ENCODE measurements around the gene PRKG2. TPM values are rescaled to one million over a fixed set of nuclear protein-coding genes. Genes with fewer than 3 reads are reported as not detected.

PRKG2 gene
- total and polyA plus RNA-seq, 10 of the 15 experiments (the other 5 are each of a cell fraction or from before 2014, with no cell fraction given): not detected

DNA sequence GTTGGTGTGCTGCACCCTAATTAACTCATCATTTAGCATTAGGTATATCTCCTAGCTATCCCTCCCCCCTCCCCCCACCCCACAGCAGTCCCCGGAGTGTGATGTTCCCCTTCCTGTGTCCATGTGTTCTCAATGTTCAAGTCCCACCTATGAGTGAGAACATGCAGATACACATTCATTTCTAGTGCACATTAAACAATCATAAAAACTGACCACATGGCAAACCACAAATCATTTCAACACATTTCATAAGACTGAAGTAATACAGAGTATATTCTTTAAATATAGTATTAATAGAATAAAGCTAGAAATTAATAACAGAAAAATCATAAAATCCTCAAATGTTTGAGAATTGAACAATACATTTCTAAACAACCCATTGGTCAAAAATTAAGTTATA lies 34.1 kb downstream of the PRKG2 start:
- H3K4me3 ChIP-seq: no peak overlapping the region
- BruUV-seq (replicated peaks): no TSS peak
- RAD21 ChIA-PET (ENCODE audit: unreplicated experiment): no interaction called here
- no peaks in the 10 kb centered on the region for H3K27me3 ChIP-seq (replicated peaks in 1 of 2; ENCODE audit: control insufficient read depth in 2 of 2, insufficient read depth in 2 of 2, low read length in 1 of 2)
- intact Hi-C loops (cut with micrococcal nuclease; ENCODE audit: unreplicated experiment): no loop called here
- no peaks in the 10 kb centered on the region for H3K9me3 ChIP-seq (replicated peaks; ENCODE audit: control insufficient read depth, insufficient read depth, low read length)
- no CpG with 5 or more reads among the region's 1 CpG for WGBS (ENCODE audit: insufficient coverage, insufficient replicate concordance, low lambda C conversion rate, missing lambda C conversion rate)
- FAIRE-seq: no peak
- SMC1A ChIA-PET (ENCODE audit: uncharacterized antibody, unreplicated experiment): no interaction called here
- H4K20me1 ChIP-seq (ENCODE audit: control insufficient read depth, insufficient read depth): no peaks in the 10 kb centered on the region
- H3K27ac ChIP-seq (ENCODE audit: control insufficient read depth, insufficient read depth): no peak overlapping the region
- CTCF ChIA-PET: no interaction called here
- no peak overlapping the region for H3K4me2 ChIP-seq (ENCODE audit: control insufficient read depth, insufficient read depth)
- H3K4me1 ChIP-seq (ENCODE audit: control insufficient read depth, insufficient read depth, low read length): no peaks in the 10 kb centered on the region
- no peak for ATAC-seq
- H2AFZ ChIP-seq (ENCODE audit: control insufficient read depth, low read depth, low read length): no peak overlapping the region
- H3K36me3 ChIP-seq (ENCODE audit: control insufficient read depth in 2 of 2, insufficient read depth in 2 of 2, low read length in 1 of 2): no peaks in the 10 kb centered on the region
- POLR2A ChIA-PET: no interaction called here
- H3K79me2 ChIP-seq (ENCODE audit: control insufficient read depth, insufficient read depth, low read length): no peaks in the 10 kb centered on the region
- in situ Hi-C loops (cut with MboI): no loop called here
- H3K9ac ChIP-seq (ENCODE audit: control insufficient read depth, insufficient read depth, low read length): no peak overlapping the region
- DNase-seq (ENCODE audit: low read depth, low spot score): no peak
- TF ChIP-seq MEF2B (IDR thresholded peaks at IDR 0.05; ENCODE audit: partially characterized antibody, poor library complexity, severe bottlenecking) (no peak), SMAD1 (IDR thresholded peaks at IDR 0.05; ENCODE audit: low read depth, partially characterized antibody) (no peak), NKRF (conservative IDR thresholded peaks at IDR 0.05) (no peak), TCF3 (IDR thresholded peaks at IDR 0.05; ENCODE audit: borderline replicate concordance, insufficient read depth, low read depth, low read length) (no peak), MAX (IDR thresholded peaks at IDR 0.05; ENCODE audit: low read depth, low read length) (no peak), NRF1 (conservative IDR thresholded peaks at IDR 0.05; ENCODE audit: low read depth, low read length) (no peak), ATF7 (IDR thresholded peaks at IDR 0.05; ENCODE audit: low read depth) (no peak), IRF4 (IDR thresholded peaks at IDR 0.05; ENCODE audit: low read depth, low read length) (no peak), POU2F2 (IDR thresholded peaks at IDR 0.05; ENCODE audit: borderline replicate concordance, low read depth, low read length) (no peak), POLR2A (IDR thresholded peaks at IDR 0.05; ENCODE audit: low read depth, low read length) (no peak)
- TF ChIP-seq, protein P1, sequence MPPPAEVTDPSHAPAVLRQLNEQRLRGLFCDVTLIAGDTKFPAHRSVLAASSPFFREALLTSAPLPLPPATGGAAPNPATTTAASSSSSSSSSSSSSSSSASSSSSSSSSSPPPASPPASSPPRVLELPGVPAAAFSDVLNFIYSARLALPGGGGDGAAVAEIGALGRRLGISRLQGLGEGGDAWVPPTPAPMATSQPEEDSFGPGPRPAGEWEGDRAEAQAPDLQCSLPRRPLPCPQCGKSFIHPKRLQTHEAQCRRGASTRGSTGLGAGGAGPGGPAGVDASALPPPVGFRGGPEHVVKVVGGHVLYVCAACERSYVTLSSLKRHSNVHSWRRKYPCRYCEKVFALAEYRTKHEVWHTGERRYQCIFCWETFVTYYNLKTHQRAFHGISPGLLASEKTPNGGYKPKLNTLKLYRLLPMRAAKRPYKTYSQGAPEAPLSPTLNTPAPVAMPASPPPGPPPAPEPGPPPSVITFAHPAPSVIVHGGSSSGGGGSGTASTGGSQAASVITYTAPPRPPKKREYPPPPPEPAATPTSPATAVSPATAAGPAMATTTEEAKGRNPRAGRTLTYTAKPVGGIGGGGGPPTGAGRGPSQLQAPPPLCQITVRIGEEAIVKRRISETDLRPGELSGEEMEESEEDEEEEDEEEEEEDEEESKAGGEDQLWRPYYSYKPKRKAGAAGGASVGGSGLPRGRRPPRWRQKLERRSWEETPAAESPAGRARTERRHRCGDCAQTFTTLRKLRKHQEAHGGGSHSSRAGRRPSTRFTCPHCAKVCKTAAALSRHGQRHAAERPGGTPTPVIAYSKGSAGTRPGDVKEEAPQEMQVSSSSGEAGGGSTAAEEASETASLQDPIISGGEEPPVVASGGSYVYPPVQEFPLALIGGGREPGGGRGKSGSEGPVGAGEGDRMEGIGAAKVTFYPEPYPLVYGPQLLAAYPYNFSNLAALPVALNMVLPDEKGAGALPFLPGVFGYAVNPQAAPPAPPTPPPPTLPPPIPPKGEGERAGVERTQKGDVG (CRISPR knock-in tag; IDR thresholded peaks at IDR 0.05): no peak
- TF ChIP-seq, protein P2, sequence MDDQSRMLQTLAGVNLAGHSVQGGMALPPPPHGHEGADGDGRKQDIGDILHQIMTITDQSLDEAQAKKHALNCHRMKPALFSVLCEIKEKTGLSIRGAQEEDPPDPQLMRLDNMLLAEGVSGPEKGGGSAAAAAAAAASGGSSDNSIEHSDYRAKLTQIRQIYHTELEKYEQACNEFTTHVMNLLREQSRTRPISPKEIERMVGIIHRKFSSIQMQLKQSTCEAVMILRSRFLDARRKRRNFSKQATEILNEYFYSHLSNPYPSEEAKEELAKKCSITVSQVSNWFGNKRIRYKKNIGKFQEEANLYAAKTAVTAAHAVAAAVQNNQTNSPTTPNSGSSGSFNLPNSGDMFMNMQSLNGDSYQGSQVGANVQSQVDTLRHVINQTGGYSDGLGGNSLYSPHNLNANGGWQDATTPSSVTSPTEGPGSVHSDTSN (IDR thresholded peaks at IDR 0.05; ENCODE audit: insufficient replicate concordance, low read depth, low read length): no peak
- TF ChIP-seq, protein P3, sequence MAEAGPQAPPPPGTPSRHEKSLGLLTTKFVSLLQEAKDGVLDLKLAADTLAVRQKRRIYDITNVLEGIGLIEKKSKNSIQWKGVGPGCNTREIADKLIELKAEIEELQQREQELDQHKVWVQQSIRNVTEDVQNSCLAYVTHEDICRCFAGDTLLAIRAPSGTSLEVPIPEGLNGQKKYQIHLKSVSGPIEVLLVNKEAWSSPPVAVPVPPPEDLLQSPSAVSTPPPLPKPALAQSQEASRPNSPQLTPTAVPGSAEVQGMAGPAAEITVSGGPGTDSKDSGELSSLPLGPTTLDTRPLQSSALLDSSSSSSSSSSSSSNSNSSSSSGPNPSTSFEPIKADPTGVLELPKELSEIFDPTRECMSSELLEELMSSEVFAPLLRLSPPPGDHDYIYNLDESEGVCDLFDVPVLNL (IDR thresholded peaks at IDR 0.05; ENCODE audit: low read depth, low read length): no peak
- TF ChIP-seq, protein P4, sequence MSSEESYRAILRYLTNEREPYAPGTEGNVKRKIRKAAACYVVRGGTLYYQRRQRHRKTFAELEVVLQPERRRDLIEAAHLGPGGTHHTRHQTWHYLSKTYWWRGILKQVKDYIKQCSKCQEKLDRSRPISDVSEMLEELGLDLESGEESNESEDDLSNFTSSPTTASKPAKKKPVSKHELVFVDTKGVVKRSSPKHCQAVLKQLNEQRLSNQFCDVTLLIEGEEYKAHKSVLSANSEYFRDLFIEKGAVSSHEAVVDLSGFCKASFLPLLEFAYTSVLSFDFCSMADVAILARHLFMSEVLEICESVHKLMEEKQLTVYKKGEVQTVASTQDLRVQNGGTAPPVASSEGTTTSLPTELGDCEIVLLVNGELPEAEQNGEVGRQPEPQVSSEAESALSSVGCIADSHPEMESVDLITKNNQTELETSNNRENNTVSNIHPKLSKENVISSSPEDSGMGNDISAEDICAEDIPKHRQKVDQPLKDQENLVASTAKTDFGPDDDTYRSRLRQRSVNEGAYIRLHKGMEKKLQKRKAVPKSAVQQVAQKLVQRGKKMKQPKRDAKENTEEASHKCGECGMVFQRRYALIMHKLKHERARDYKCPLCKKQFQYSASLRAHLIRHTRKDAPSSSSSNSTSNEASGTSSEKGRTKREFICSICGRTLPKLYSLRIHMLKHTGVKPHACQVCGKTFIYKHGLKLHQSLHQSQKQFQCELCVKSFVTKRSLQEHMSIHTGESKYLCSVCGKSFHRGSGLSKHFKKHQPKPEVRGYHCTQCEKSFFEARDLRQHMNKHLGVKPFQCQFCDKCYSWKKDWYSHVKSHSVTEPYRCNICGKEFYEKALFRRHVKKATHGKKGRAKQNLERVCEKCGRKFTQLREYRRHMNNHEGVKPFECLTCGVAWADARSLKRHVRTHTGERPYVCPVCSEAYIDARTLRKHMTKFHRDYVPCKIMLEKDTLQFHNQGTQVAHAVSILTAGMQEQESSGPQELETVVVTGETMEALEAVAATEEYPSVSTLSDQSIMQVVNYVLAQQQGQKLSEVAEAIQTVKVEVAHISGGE (CRISPR knock-in tag; IDR thresholded peaks at IDR 0.05): no peak
